Astrocyte of the cerebellum (primary cell): ENCODE results near the gene STK25.

Experiments
- DNase-seq: peaks from one replicate; pipeline ENCODE4 v3.0.0-alpha.2; 2011; ENCODE audit warnings: low read depth
- H3K4me3 ChIP-seq: 2 replicates; pipeline ENCODE4 v1.5.1; 2011; ENCODE audit warnings: mild to moderate bottlenecking, low read depth, low read length, moderate library complexity
- CTCF ChIP-seq: IDR thresholded peaks from 2 replicates; pipeline ENCODE4 v1.5.1; 2012; ENCODE audit warnings: low read length, low read depth, moderate library complexity, mild to moderate bottlenecking; ENCODE audit errors: missing control alignments
- in situ Hi-C: cut with HindIII; loops from 2 replicates; pipeline ENCODE4 v1.10.0; 2017; ENCODE audit warnings: low sequenced_read_pairs

Gene STK25

GRCh38 chr2:241494311-241494908, 14.0 kb downstream of the STK25 start:
- DNase-seq = no peak
- in situ Hi-C loops = no loop called here
- H3K4me3 ChIP-seq = no peak overlapping the region
- no peak for TF ChIP-seq CTCF

GRCh38 chr2:241493092-241493491, 15.3 kb downstream of the STK25 start:
- TF ChIP-seq CTCF = no peak
- H3K4me3 ChIP-seq = no peak overlapping the region
- DNase-seq = no peak
- in situ Hi-C loops = no loop called here

GRCh38 chr2:241492174-241492565, 16.2 kb downstream of the STK25 start:
- in situ Hi-C loops = no loop called here
- no peak overlapping the region for H3K4me3 ChIP-seq
- no peak for DNase-seq
- TF ChIP-seq CTCF = no peak

GRCh38 chr2:241491549-241492173, 16.7 kb downstream of the STK25 start:
- DNase-seq = no peak
- no peak for TF ChIP-seq CTCF
- in situ Hi-C loops = no loop called here
- no peak overlapping the region for H3K4me3 ChIP-seq

GRCh38 chr2:241490825-241491506, 17.4 kb downstream of the STK25 start:
- H3K4me3 ChIP-seq = no peak overlapping the region
- in situ Hi-C loops = no loop called here
- TF ChIP-seq CTCF = no peak
- DNase-seq = no peak

- DNase-seq = no peak
- no peak overlapping the region for H3K4me3 ChIP-seq
- in situ Hi-C loops = no loop called here
- TF ChIP-seq CTCF = no peak
These were observed 18.4 kb downstream of the STK25 start for GRCh38 chr2:241489733-241490680.
